GM12878 (cell line): ENCODE data around the gene OR52D1. TPM values are rescaled to one million over a fixed set of nuclear protein-coding genes. Genes with fewer than 3 reads are reported as not detected.

Experiments used
- ATAC-seq: fragments of 200-7000 bp; cut with Tn5 transposase; 3 replicates; pipeline ENCODE4 v1.9.1; 2020; ENCODE audit warnings: mild to moderate bottlenecking, moderate library complexity
- BruUV-seq: library from RNA; stranded (reverse); fragments of 400-500 nt; replicated peaks from 2 replicates; lab custom pipeline; 2021; lab: Mats Ljungman, UMichigan
- CTCF ChIA-PET: fragments of 300-600 bp; sonication (Branson Sonifier 250); formaldehyde crosslinking; extraction: SDS; loops from one replicate; lab custom pipeline; 2021; ENCODE audit warnings: inconsistent platforms; lab: Yijun Ruan, JAX
- POLR2A ChIA-PET: fragments of 350-600 bp; formaldehyde crosslinking; extraction: SDS; loops from one replicate; lab custom pipeline; 2021; ENCODE audit warnings: inconsistent platforms; lab: Charles Lee
- RAD21 ChIA-PET: fragments of 300-600 bp; sonication (Branson Sonifier 250); formaldehyde crosslinking; loops from one replicate; lab custom pipeline; 2023; ENCODE audit warnings: antibody characterized with exemption; ENCODE audit not compliant: unreplicated experiment; lab: Charles Lee
- SMC1A ChIA-PET: fragments of 300-600 bp; sonication (Branson Sonifier 250); formaldehyde crosslinking; loops from one replicate; lab custom pipeline; 2023; ENCODE audit not compliant: unreplicated experiment, uncharacterized antibody; lab: Charles Lee
- DNase-seq: peaks from one replicate; pipeline ENCODE4 v3.0.0-alpha.2; 2011; ENCODE audit warnings: low read depth, low spot score
- FAIRE-seq: peaks from 3 replicates; lab custom pipeline; 2011; peaks lifted over from hg19 to GRCh38; lab: Jason Lieb, UNC
- H2AFZ ChIP-seq: 2 replicates; pipeline ENCODE4 v1.6.0; 2011; ENCODE audit warnings: low read depth, low read length, control low read depth; ENCODE audit not compliant: control insufficient read depth
- H3K27ac ChIP-seq: 2 replicates; pipeline ENCODE4 v1.5.1; 2011; ENCODE audit warnings: control low read depth; ENCODE audit not compliant: control insufficient read depth, insufficient read depth
- H3K27me3 ChIP-seq, 2 experiments: replicated peaks in 1 of 2; 2 replicates each; pipeline versions ENCODE4 v1.6.0 to v1.6.1; 2011; ENCODE audit warnings: low read length in 1 of 2; ENCODE audit not compliant: control insufficient read depth in 2 of 2, insufficient read depth in 2 of 2
- H3K36me3 ChIP-seq, 2 experiments: 2 replicates each; pipeline ENCODE4 v1.5.1; 2011; ENCODE audit warnings: low read length in 1 of 2; ENCODE audit not compliant: control insufficient read depth in 2 of 2, insufficient read depth in 2 of 2
- H3K4me1 ChIP-seq: 2 replicates; pipeline ENCODE4 v1.6.1; 2011; ENCODE audit warnings: mild to moderate bottlenecking, low read length, moderate library complexity, mixed read lengths; ENCODE audit not compliant: control insufficient read depth, insufficient read depth
- H3K4me2 ChIP-seq: 2 replicates; pipeline ENCODE4 v1.6.0; 2011; ENCODE audit warnings: control low read depth; ENCODE audit not compliant: control insufficient read depth, insufficient read depth
- H3K4me3 ChIP-seq: fragments of 200-600 bp; sonication (generic); 2 replicates; pipeline ENCODE4 v1.5.1; 2016
- H3K79me2 ChIP-seq: 2 replicates; pipeline ENCODE4 v1.6.0; 2011; ENCODE audit warnings: low read length; ENCODE audit not compliant: control insufficient read depth, insufficient read depth
- H3K9ac ChIP-seq: 2 replicates; pipeline ENCODE4 v1.8.0; 2011; ENCODE audit warnings: low read length, control low read depth, mixed read lengths; ENCODE audit not compliant: control insufficient read depth, insufficient read depth
- H3K9me3 ChIP-seq: replicated peaks from 3 replicates; pipeline ENCODE4 v1.5.1; 2011; ENCODE audit warnings: mild to moderate bottlenecking, low read length; ENCODE audit not compliant: control insufficient read depth, insufficient read depth
- H4K20me1 ChIP-seq: 2 replicates; pipeline ENCODE4 v1.6.0; 2011; ENCODE audit not compliant: control insufficient read depth, insufficient read depth
- BACH1 ChIP-seq: fragments of 450-650 bp; IDR thresholded peaks from 2 replicates; pipeline ENCODE4 v1.6.1; 2017; ENCODE audit warnings: mild to moderate bottlenecking, borderline replicate concordance
- E4F1 ChIP-seq: fragments of 450-650 bp; IDR thresholded peaks from 2 replicates; pipeline ENCODE4 v1.6.1; 2018; ENCODE audit warnings: borderline replicate concordance, mild to moderate bottlenecking; ENCODE audit not compliant: partially characterized antibody
- LARP7 ChIP-seq: fragments of 450-650 bp; IDR thresholded peaks from 2 replicates; pipeline ENCODE4 v1.6.1; 2017; ENCODE audit warnings: mild to moderate bottlenecking
- NFYB ChIP-seq: IDR thresholded peaks from 2 replicates; pipeline ENCODE4 v1.6.1; 2011; ENCODE audit warnings: low read depth, mild to moderate bottlenecking, low read length, improper control_type of control experiment, moderate library complexity; ENCODE audit not compliant: insufficient read depth
- SIX5 ChIP-seq: IDR thresholded peaks from 2 replicates; pipeline ENCODE4 v1.6.1; 2011; ENCODE audit warnings: mild to moderate bottlenecking, low read depth, low read length, moderate library complexity; ENCODE audit not compliant: severe bottlenecking
- STAT1 ChIP-seq: fragments of 450-650 bp; conservative IDR thresholded peaks from 2 replicates; pipeline ENCODE4 v1.6.1; 2014; ENCODE audit warnings: antibody characterized with exemption, mild to moderate bottlenecking
- TCF7 ChIP-seq: IDR thresholded peaks from 2 replicates; pipeline ENCODE4 v1.6.1; 2014; ENCODE audit warnings: antibody characterized with exemption, borderline replicate concordance
- USF2 ChIP-seq: IDR thresholded peaks from 2 replicates; pipeline ENCODE4 v1.6.1; 2011; ENCODE audit warnings: low read depth, low read length, improper control_type of control experiment, borderline replicate concordance
- ZBTB33 ChIP-seq: fragments of 450-650 bp; IDR thresholded peaks from 2 replicates; pipeline ENCODE4 v1.6.1; 2017; ENCODE audit warnings: mild to moderate bottlenecking
- ZNF687 ChIP-seq: fragments of 450-650 bp; IDR thresholded peaks from 2 replicates; pipeline ENCODE4 v1.6.1; 2017; ENCODE audit warnings: mild to moderate bottlenecking, moderate library complexity
- WGBS: methylation state at CpG from one replicate; pipeline ENCODE4 v1.1.6; 2016; ENCODE audit warnings: low lambda C conversion rate; ENCODE audit not compliant: insufficient replicate concordance, insufficient coverage; ENCODE audit errors: missing lambda C conversion rate; 5-methylcytosine and 5-hydroxymethylcytosine counted together
- in situ Hi-C: fragments of 300-500 bp; cut with MboI; formaldehyde crosslinking; loops from 9 replicates; pipeline ENCODE4 v1.14.3; 2018; ENCODE audit warnings: mixed read lengths
- intact Hi-C: fragments of 100-400 bp; cut with micrococcal nuclease; formaldehyde crosslinking; loops from one replicate; pipeline ENCODE4 v1.14.2; 2022; ENCODE audit not compliant: unreplicated experiment
- polyA plus RNA-seq, 11 experiments: library from polyadenylated mRNA; depleted of rRNA in 4 of 11; unstranded in 6 of 11; stranded (reverse) in 5 of 11; fragments of >200 nt; fragmentation: Nextera tagmentation in 4 of 11; fragmentation: Illumina TruSeq in 1 of 11; extraction: Ambion mirVana in 4 of 11; extraction: Trizol in 1 of 11; gene quantifications; 1 replicate in 1 of 11; 2 replicates in 10 of 11; pipeline versions ENCODE4 v1.2.1 to v1.2.3, GENCODE V29; 2011 to 2016; ENCODE audit warnings: inconsistent platforms in 2 of 11, missing spikeins in 2 of 11, low read depth in 1 of 11
- total RNA-seq, 4 experiments: library from RNA; depleted of rRNA in 3 of 4; stranded (reverse); fragments of >200 nt in 3 of 4; fragmentation: Illumina TruSeq in 1 of 4; extraction: Trizol in 1 of 4; gene quantifications; 2 replicates each; pipeline versions ENCODE4 v1.2.1 to v1.2.3, GENCODE V29; 2013 to 2021

The OR52D1 gene
- total and polyA plus RNA-seq, 10 of the 15 experiments (the other 5 are each of a cell fraction or from before 2014, with no cell fraction given): not detected

GRCh38 chr11:5460983-5461621 lies 27.4 kb upstream of the OR52D1 start:
- intact Hi-C loops (no loop called here), in situ Hi-C loops (no loop called here)
- H4K20me1 ChIP-seq: no peaks in the 10 kb centered on the region
- ChIA-PET POLR2A (no interaction called here), SMC1A (interaction anchor here (1.0 kb wide), 1 partner anchor 10 kb away, joined by 3 read pairs; no protein-coding TSS in a partner anchor), RAD21 (no interaction called here), CTCF (interaction anchor here (0.7 to 0.9 kb wide), 2 partner anchors 30 to 157 kb away, joined by 3 read pairs; no protein-coding TSS in a partner anchor)
- 34% methylated on average over 14 of the region's 14 CpGs for WGBS
- BruUV-seq: no TSS peak
- no peak for TF ChIP-seq USF2
- no peak for TF ChIP-seq BACH1
- TF ChIP-seq LARP7: no peak
- no peak for TF ChIP-seq NFYB
- no peak for TF ChIP-seq STAT1
- no peak for TF ChIP-seq ZNF687
- TF ChIP-seq E4F1: no peak
- no peak for TF ChIP-seq SIX5
- TF ChIP-seq ZBTB33: no peak
- TF ChIP-seq TCF7: no peak
- DNase-seq (no peak), ATAC-seq (no peak), FAIRE-seq (no peak)
- no peaks in the 10 kb centered on the region for H3K79me2 ChIP-seq
- no peak overlapping the region for H3K4me2 ChIP-seq
- no peak overlapping the region for H3K4me3 ChIP-seq
- no peaks in the 10 kb centered on the region for H3K4me1 ChIP-seq
- H3K9me3 ChIP-seq: no peaks in the 10 kb centered on the region
- H3K27ac ChIP-seq: no peak overlapping the region
- H3K9ac ChIP-seq: no peak overlapping the region
- no peaks in the 10 kb centered on the region for H3K36me3 ChIP-seq
- H3K27me3 ChIP-seq: no peaks in the 10 kb centered on the region
- no peak overlapping the region for H2AFZ ChIP-seq
